Neural progenitor cell (in vitro differentiated cells): ENCODE results near the gene TMUB1. TPM values are rescaled to one million over a fixed set of nuclear protein-coding genes. Genes with fewer than 3 reads are reported as not detected.
A peak's percentile ranks its signal among the peaks of the same experiment; 100 is the strongest.

ENCODE experiments used
- DNase-seq: peaks from one replicate; pipeline ENCODE4 v3.0.0-alpha.2; 2016; ENCODE audit warnings: low spot score
- H2AFZ ChIP-seq: fragments of 200-600 bp; sonication (generic); replicated peaks from 2 replicates; pipeline ENCODE4 v1.6.1; 2016; ENCODE audit warnings: antibody characterized with exemption
- H3F3A ChIP-seq: fragments of 200-600 bp; sonication (generic); 2 replicates; pipeline ENCODE4 v1.6.1; 2016; ENCODE audit warnings: antibody characterized with exemption, low read depth
- H3K27ac ChIP-seq: fragments of 200-600 bp; sonication (generic); 2 replicates; pipeline ENCODE4 v1.5.1; 2016; ENCODE audit warnings: mild to moderate bottlenecking
- H3K27me3 ChIP-seq: fragments of 200-600 bp; sonication (generic); 2 replicates; pipeline ENCODE4 v1.6.1; 2016; ENCODE audit warnings: mild to moderate bottlenecking, moderate library complexity
- H3K36me3 ChIP-seq: fragments of 200-600 bp; sonication (generic); 2 replicates; pipeline ENCODE4 v1.5.1; 2016
- H3K4me1 ChIP-seq: fragments of 200-600 bp; sonication (generic); 2 replicates; pipeline ENCODE4 v1.6.1; 2016; ENCODE audit warnings: mixed run types
- H3K4me2 ChIP-seq: fragments of 200-600 bp; sonication (generic); 2 replicates; pipeline ENCODE4 v1.6.1; 2016
- H3K4me3 ChIP-seq: fragments of 200-600 bp; sonication (generic); 2 replicates; pipeline ENCODE4 v1.5.1; 2016
- H3K79me2 ChIP-seq: fragments of 200-600 bp; sonication (generic); 2 replicates; pipeline ENCODE4 v1.6.1; 2016; ENCODE audit warnings: low read depth
- H3K9ac ChIP-seq: fragments of 200-600 bp; sonication (generic); 2 replicates; pipeline ENCODE4 v1.6.1; 2016
- H3K9me3 ChIP-seq: fragments of 200-600 bp; sonication (generic); 2 replicates; pipeline ENCODE4 v1.5.1; 2016; ENCODE audit warnings: low read depth
- H4K20me1 ChIP-seq: fragments of 200-600 bp; sonication (generic); 2 replicates; pipeline ENCODE4 v1.6.1; 2016; ENCODE audit warnings: low read depth
- H3K27ac Mint-ChIP-seq: 3 replicates; pipeline ENCODE4 v1.8.0; 2021; ENCODE audit warnings: mixed read lengths
- H3K27me3 Mint-ChIP-seq: 2 replicates; pipeline ENCODE4 v1.8.0; 2022; ENCODE audit warnings: low read depth, mild to moderate bottlenecking, inconsistent platforms, moderate library complexity, mixed read lengths; ENCODE audit not compliant: insufficient read depth
- H3K36me3 Mint-ChIP-seq: 3 replicates; pipeline ENCODE4 v1.8.0; 2021; ENCODE audit warnings: mixed read lengths
- H3K4me1 Mint-ChIP-seq: 3 replicates; pipeline ENCODE4 v1.8.0; 2021; ENCODE audit warnings: mixed read lengths
- H3K4me3 Mint-ChIP-seq: 3 replicates; pipeline ENCODE4 v1.8.0; 2021; ENCODE audit warnings: mild to moderate bottlenecking, moderate library complexity, mixed read lengths
- H3K9me3 Mint-ChIP-seq: 3 replicates; pipeline ENCODE4 v1.8.0; 2020; ENCODE audit warnings: mixed read lengths
- EZH2 ChIP-seq: fragments of 200-600 bp; sonication (generic); IDR thresholded peaks from 2 replicates; pipeline ENCODE4 v1.6.1; 2017; ENCODE audit warnings: antibody characterized with exemption, mild to moderate bottlenecking, moderate library complexity
- EZH2phosphoT487 ChIP-seq: fragments of 200-600 bp; sonication (generic); IDR thresholded peaks from 2 replicates; pipeline ENCODE4 v1.6.1; 2017; ENCODE audit warnings: antibody characterized with exemption
- total RNA-seq: library from RNA; depleted of rRNA; stranded (reverse); fragments of >200 nt; gene quantifications from 2 replicates; pipeline ENCODE4 v1.2.3, GENCODE V29; 2015; ENCODE audit warnings: low replicate concordance
- TF ChIP-seq, protein P1 (sequence below): fragments of 200-600 bp; sonication (generic); IDR thresholded peaks from 2 replicates; pipeline ENCODE4 v1.5.1; 2017; ENCODE audit warnings: antibody characterized with exemption, mild to moderate bottlenecking

The TMUB1 gene
- total RNA-seq, 1 donor from 2014 or later: 6.0 TPM

DNA sequence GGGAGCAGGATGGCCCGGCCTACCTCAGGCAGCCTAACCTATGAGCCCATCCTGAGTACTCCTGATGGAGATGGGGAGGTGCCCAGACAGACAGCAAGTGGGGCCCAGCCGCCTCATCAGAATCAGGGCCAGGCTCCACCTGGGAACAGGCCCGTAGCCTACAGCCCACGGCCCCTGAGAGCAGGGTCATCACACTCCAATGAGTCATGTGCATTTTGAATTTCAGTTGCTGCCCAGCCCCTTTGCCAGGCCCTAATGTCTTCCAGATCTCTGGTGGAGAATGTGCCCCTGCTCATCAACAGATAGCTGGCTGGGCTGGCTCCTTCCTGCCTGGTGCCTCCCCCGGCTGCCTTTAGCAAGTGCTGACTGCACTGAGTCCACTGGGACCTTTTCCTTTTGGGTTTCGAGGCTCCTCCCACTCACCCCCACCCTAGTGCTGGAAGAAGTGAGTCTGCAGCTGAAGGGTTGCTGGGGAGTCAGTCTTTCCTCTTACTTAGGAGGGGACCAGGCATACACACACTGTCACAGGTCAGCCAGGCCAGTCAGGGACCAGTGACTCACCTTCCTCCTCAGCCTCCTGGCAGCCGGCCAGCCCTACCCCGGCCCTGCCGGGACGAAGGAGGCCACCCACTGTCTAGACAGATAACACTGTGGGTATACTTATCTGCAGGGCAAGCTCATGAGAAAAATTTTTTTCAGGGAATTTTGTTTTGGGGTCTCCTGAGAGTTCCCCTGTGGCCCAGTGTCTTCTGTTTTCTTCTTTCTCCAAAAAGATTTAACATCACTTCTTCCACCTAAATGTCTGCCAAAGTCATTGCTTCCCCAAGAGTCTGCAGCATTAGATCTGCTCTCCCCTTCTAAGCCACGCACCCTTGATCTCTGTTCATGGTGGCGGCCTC is 44.1 kb downstream of the TMUB1 start:
- TF ChIP-seq EZH2: no peak
- TF ChIP-seq, protein P1, sequence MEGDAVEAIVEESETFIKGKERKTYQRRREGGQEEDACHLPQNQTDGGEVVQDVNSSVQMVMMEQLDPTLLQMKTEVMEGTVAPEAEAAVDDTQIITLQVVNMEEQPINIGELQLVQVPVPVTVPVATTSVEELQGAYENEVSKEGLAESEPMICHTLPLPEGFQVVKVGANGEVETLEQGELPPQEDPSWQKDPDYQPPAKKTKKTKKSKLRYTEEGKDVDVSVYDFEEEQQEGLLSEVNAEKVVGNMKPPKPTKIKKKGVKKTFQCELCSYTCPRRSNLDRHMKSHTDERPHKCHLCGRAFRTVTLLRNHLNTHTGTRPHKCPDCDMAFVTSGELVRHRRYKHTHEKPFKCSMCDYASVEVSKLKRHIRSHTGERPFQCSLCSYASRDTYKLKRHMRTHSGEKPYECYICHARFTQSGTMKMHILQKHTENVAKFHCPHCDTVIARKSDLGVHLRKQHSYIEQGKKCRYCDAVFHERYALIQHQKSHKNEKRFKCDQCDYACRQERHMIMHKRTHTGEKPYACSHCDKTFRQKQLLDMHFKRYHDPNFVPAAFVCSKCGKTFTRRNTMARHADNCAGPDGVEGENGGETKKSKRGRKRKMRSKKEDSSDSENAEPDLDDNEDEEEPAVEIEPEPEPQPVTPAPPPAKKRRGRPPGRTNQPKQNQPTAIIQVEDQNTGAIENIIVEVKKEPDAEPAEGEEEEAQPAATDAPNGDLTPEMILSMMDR: no peak
- TF ChIP-seq EZH2phosphoT487: no peak
- peaks cover 9% of the 10 kb centered on the region for H3K4me1 Mint-ChIP-seq
- no peak for DNase-seq
- no peak overlapping the region for H3K4me3 Mint-ChIP-seq
- Histone ChIP-seq H3K36me3 (no peaks in the 10 kb centered on the region), H3K27ac (no peak overlapping the region), H3K27me3 (no peaks in the 10 kb centered on the region), H2AFZ (no peak overlapping the region), H3K4me2 (no peak overlapping the region), H3K79me2 (no peaks in the 10 kb centered on the region), H3K4me3 (no peak overlapping the region), H3K9me3 (no peaks in the 10 kb centered on the region), H3K9ac (no peak overlapping the region), H4K20me1 (no peaks in the 10 kb centered on the region), H3F3A (no peaks in the 10 kb centered on the region), H3K4me1 (no peaks in the 10 kb centered on the region)
- H3K9me3 Mint-ChIP-seq: no peaks in the 10 kb centered on the region
- H3K36me3 Mint-ChIP-seq: no peaks in the 10 kb centered on the region
- H3K27ac Mint-ChIP-seq: peak overlapping the region; percentile 83
- H3K27me3 Mint-ChIP-seq: peaks cover 2% of the 10 kb centered on the region

DNA sequence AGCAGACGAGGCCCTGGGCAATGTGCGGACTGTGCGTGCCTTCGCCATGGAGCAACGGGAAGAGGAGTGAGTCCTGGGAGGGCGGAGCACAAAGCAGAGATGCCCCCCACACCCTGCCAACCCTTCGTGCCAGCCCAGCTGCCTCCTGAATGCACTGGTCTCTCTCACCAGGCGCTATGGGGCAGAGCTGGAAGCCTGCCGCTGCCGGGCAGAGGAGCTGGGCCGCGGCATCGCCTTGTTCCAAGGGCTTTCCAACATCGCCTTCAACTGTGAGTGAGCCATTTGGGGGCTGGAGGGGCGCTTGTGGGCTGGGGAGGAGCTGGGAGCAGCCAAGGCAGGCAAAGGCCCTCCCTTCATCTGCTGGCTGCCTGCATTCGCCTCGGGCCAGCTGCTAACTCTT is 47.4 kb downstream of the TMUB1 start:
- Histone ChIP-seq H2AFZ (no peak overlapping the region), H3F3A (no peaks in the 10 kb centered on the region), H4K20me1 (no peaks in the 10 kb centered on the region), H3K36me3 (no peaks in the 10 kb centered on the region), H3K9me3 (no peaks in the 10 kb centered on the region), H3K27me3 (no peaks in the 10 kb centered on the region), H3K4me2 (no peak overlapping the region), H3K79me2 (no peaks in the 10 kb centered on the region), H3K4me1 (no peaks in the 10 kb centered on the region), H3K27ac (no peak overlapping the region), H3K9ac (no peak overlapping the region), H3K4me3 (no peak overlapping the region)
- Mint-ChIP-seq H3K36me3 (peaks cover 4% of the 10 kb centered on the region), H3K27me3 (peaks cover 2% of the 10 kb centered on the region), H3K4me3 (no peak overlapping the region), H3K27ac (no peak overlapping the region), H3K9me3 (no peaks in the 10 kb centered on the region), H3K4me1 (peaks cover 12% of the 10 kb centered on the region)
- no peak for DNase-seq
- TF ChIP-seq, protein P1: no peak
- TF ChIP-seq EZH2 (no peak), EZH2phosphoT487 (no peak)

DNA sequence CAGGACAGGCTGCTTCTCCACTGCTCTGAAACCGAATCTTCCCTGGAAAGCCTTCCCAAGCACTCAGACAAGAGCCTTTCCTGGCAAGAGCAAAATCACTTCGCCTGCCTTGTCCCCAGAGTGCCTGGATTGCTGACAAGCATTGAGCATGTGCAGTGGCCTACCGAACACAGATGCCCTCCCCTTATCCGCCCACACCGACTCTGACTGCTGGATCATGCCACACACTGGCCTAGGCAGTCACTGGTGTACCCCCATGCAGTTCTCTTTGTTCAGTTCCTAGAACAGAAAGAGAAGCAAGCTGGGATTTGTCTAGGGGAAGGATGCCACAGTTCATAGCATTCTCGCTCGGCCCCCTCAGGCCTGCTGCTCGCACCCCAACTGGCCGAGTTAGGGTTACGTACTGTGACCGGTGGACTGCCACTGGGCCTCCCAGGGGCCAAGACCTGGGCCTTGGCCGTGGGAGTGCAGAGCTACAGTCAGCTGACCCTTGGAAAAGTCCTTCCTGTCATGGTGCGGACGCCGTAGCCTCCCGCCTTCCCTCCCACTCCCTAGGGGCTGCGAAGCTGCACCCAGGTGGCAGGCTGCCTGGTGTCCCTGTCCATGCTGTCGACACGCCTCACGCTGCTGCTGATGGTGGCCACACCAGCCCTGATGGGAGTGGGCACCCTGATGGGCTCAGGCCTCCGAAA is 48.1 kb downstream of the TMUB1 start:
- no peak overlapping the region for H3K27ac Mint-ChIP-seq

More for the DNA sequence above, 48.1 kb downstream of the TMUB1 start:
- no peak overlapping the region for H3K4me3 Mint-ChIP-seq
- no peaks in the 10 kb centered on the region for H3K79me2 ChIP-seq
- peaks cover 12% of the 10 kb centered on the region for H3K4me1 Mint-ChIP-seq
- H3K27me3 ChIP-seq: no peaks in the 10 kb centered on the region
- no peak overlapping the region for H3K4me3 ChIP-seq
- no peaks in the 10 kb centered on the region for H3K9me3 ChIP-seq
- no peaks in the 10 kb centered on the region for H4K20me1 ChIP-seq
- H2AFZ ChIP-seq: no peak overlapping the region
- H3K4me1 ChIP-seq: no peaks in the 10 kb centered on the region
- no peaks in the 10 kb centered on the region for H3K36me3 ChIP-seq
- H3K27me3 Mint-ChIP-seq: peaks cover 2% of the 10 kb centered on the region
- no peaks in the 10 kb centered on the region for H3K9me3 Mint-ChIP-seq
- no peak overlapping the region for H3K9ac ChIP-seq
- H3K4me2 ChIP-seq: no peak overlapping the region
- no peak for DNase-seq
- peaks cover 4% of the 10 kb centered on the region for H3K36me3 Mint-ChIP-seq
- no peak overlapping the region for H3K27ac ChIP-seq
- no peaks in the 10 kb centered on the region for H3F3A ChIP-seq
- TF ChIP-seq, protein P1: no peak
- TF ChIP-seq EZH2phosphoT487 (no peak), EZH2 (no peak)
